AG04450 (cell line): ENCODE results near the gene SNPH. TPM values are rescaled to one million over a fixed set of nuclear protein-coding genes. Genes with fewer than 3 reads are reported as not detected.
A peak's percentile ranks its signal among the peaks of the same experiment; 100 is the strongest.

Source experiments
- CTCF ChIA-PET: fragments of 300-600, 350-600 bp; formaldehyde crosslinking; extraction: SDS; loops from one replicate; lab custom pipeline; 2022; ENCODE audit warnings: antibody characterized with exemption, inconsistent platforms; lab: Charles Lee
- POLR2A ChIA-PET: fragments of 350-600 bp; formaldehyde crosslinking; extraction: SDS; loops from one replicate; lab custom pipeline; 2021; ENCODE audit warnings: antibody characterized with exemption, inconsistent platforms; lab: Yijun Ruan, JAX
- DNase-seq: peaks from one replicate; pipeline ENCODE4 v3.0.0-alpha.2; 2011; ENCODE audit warnings: low read depth, low spot score
- H3K27ac ChIP-seq: one replicate; pipeline ENCODE4 v1.5.1; 2012; ENCODE audit warnings: low read depth, low read length, control low read depth
- H3K27me3 ChIP-seq: one replicate; pipeline ENCODE4 v1.6.0; 2012; ENCODE audit warnings: low read length; ENCODE audit not compliant: control insufficient read depth, insufficient read depth
- H3K4me3 ChIP-seq: 2 replicates; pipeline ENCODE4 v1.5.1; 2011; ENCODE audit warnings: mild to moderate bottlenecking, low read depth, low read length, control low read depth
- H3K9me3 ChIP-seq: 2 replicates; pipeline ENCODE4 v1.5.1; 2012; ENCODE audit warnings: low read length; ENCODE audit not compliant: control insufficient read depth, insufficient read depth
- CTCF ChIP-seq: IDR thresholded peaks from 2 replicates; pipeline ENCODE4 v1.5.1; 2011; ENCODE audit warnings: low read depth, low read length, control low read depth, inconsistent platforms
- polyA plus RNA-seq: library from polyadenylated mRNA; depleted of rRNA; stranded (reverse); fragments of >200 nt; gene quantifications from 2 replicates; pipeline ENCODE4 v1.2.3, GENCODE V29; 2011

SNPH gene
- polyA plus RNA-seq, 1 experiment, result 1.5 TPM

- no peak for TF ChIP-seq CTCF
- ChIA-PET CTCF (interaction anchor here (0.5 to 1.9 kb wide), 3 partner anchors 14 to 31 kb away, joined by 3 to 5 read pairs (median 5); no protein-coding TSS in a partner anchor), POLR2A (no interaction called here)
- DNase-seq, result no peak
- Histone ChIP-seq H3K27me3 (no peaks in the 10 kb centered on the region), H3K9me3 (no peaks in the 10 kb centered on the region; the same call in 1 of the 2 replicates), H3K27ac (no peak overlapping the region), H3K4me3 (no peak overlapping the region)
Observed at GRCh38 chr20:1298166-1298565, 32.1 kb downstream of the SNPH start.

- TF ChIP-seq CTCF, result no peak
- ChIA-PET POLR2A (no interaction called here), CTCF (interaction anchor here (1.9 kb wide), 1 partner anchor 14 kb away, joined by 5 read pairs; no protein-coding TSS in a partner anchor)
- H3K27ac ChIP-seq, result no peak overlapping the region
- H3K4me3 ChIP-seq, result no peak overlapping the region
- H3K27me3 ChIP-seq, result no peaks in the 10 kb centered on the region
- DNase-seq, result no peak
- no peaks in the 10 kb centered on the region; the same call in 1 of the 2 replicates for H3K9me3 ChIP-seq
Observed at GRCh38 chr20:1298888-1299511, 32.9 kb downstream of the SNPH start.

GRCh38 chr20:1299522-1299921 is 33.4 kb downstream of the SNPH start:
- POLR2A ChIA-PET, result no interaction called here
- H3K27ac ChIP-seq, result no peak overlapping the region
- CTCF ChIA-PET, result interaction anchor here (1.9 kb wide), 1 partner anchor 13 kb away, joined by 5 read pairs; no protein-coding TSS in a partner anchor
- no peak for DNase-seq
- H3K27me3 ChIP-seq, result no peaks in the 10 kb centered on the region
- no peak; the same call in 1 of the 2 replicates for TF ChIP-seq CTCF
- no peaks in the 10 kb centered on the region; the same call in 1 of the 2 replicates for H3K9me3 ChIP-seq
- H3K4me3 ChIP-seq, result no peak overlapping the region

- Histone ChIP-seq H3K9me3 (no peaks in the 10 kb centered on the region; the same call in 1 of the 2 replicates), H3K4me3 (no peak overlapping the region), H3K27ac (no peak overlapping the region), H3K27me3 (no peaks in the 10 kb centered on the region)
- no peak for DNase-seq
- ChIA-PET CTCF (interaction anchor here (0.6 to 1.7 kb wide), 6 partner anchors 10 to 347 kb away, joined by 4 to 6 read pairs (median 5); partner anchors contain the start of gene NSFL1C), POLR2A (no interaction called here)
- no peak for TF ChIP-seq CTCF
Observed at GRCh38 chr20:1300083-1300840, 34.2 kb downstream of the SNPH start.

GRCh38 chr20:1301031-1301529 is 35.0 kb downstream of the SNPH start:
- Histone ChIP-seq H3K9me3 (no peaks in the 10 kb centered on the region; the same call in 1 of the 2 replicates), H3K27me3 (no peaks in the 10 kb centered on the region), H3K27ac (peak overlapping the region; percentile 31), H3K4me3 (no peak overlapping the region)
- POLR2A ChIA-PET, result no interaction called here
- CTCF ChIA-PET, result interaction anchor here (0.6 to 1.7 kb wide), 6 partner anchors 10 to 348 kb away, joined by 4 to 6 read pairs (median 5); partner anchors contain the start of gene NSFL1C
- DNase-seq, result no peak
- TF ChIP-seq CTCF, result no peak
